Spleen (tissue), 7 donors: ENCODE data around the gene ADD2.

Experiments
- POLR2A ChIP-seq, 3 donors: fragments of 450-650 bp; IDR thresholded peaks; one replicate each; pipeline ENCODE4 v1.5.1; 2017; ENCODE audit warnings: antibody characterized with exemption in 3 of 3, mild to moderate bottlenecking in 1 of 3
- TF ChIP-seq, protein P1 (sequence below), 11 experiments: fragments of 200-600 bp in 7 of 11; fragments of 450-650 bp in 4 of 11; sonication (generic) in 4 of 11; IDR thresholded peaks in 8 of 11; conservative IDR thresholded peaks in 3 of 11; 1 replicate in 7 of 11; 2 replicates in 4 of 11; pipeline versions ENCODE4 v1.4.0 to v1.8.0; 2016 to 2021; ENCODE audit warnings: antibody characterized with exemption in 11 of 11, inconsistent platforms in 4 of 11, mild to moderate bottlenecking in 1 of 11
- donor health status: DM: no; HTN: no; CAD: no; lungs with moderate emphysema.
- donor health status: DM: no; HTN: no; CAD: no.
- donor health status: DM: no; HTN: no; CAD: no.

DNA sequence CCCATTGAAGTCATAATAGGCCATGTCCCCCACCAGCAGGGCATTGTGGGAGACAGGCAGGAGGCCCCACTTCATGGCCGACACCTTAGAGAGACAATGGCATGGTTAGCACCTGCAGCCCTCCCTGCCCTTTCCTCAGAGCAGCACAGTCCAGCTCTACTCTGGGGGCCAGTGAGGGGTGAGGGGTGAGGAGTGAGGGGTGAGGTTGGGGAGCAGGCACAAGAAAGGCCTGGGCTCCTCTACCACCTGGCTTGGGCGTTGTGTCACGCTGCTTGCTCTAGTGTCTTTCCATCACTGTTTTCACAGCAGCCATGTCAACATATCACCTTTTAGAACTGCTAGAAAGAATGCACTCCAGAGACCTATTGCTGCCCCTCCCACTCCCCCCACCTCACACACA is 77.2 kb downstream of the ADD2 start:
- TF ChIP-seq POLR2A (IDR thresholded peaks at IDR 0.05) = no peak
- TF ChIP-seq, protein P1, sequence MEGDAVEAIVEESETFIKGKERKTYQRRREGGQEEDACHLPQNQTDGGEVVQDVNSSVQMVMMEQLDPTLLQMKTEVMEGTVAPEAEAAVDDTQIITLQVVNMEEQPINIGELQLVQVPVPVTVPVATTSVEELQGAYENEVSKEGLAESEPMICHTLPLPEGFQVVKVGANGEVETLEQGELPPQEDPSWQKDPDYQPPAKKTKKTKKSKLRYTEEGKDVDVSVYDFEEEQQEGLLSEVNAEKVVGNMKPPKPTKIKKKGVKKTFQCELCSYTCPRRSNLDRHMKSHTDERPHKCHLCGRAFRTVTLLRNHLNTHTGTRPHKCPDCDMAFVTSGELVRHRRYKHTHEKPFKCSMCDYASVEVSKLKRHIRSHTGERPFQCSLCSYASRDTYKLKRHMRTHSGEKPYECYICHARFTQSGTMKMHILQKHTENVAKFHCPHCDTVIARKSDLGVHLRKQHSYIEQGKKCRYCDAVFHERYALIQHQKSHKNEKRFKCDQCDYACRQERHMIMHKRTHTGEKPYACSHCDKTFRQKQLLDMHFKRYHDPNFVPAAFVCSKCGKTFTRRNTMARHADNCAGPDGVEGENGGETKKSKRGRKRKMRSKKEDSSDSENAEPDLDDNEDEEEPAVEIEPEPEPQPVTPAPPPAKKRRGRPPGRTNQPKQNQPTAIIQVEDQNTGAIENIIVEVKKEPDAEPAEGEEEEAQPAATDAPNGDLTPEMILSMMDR (IDR thresholded peaks at IDR 0.05 in 8 of 11, conservative IDR thresholded peaks at IDR 0.05 in 3 of 11) = no peak
